Measurements from ENCODE around the gene VPS52.
"Not testable (repeated sequence)": the region's sequence is repeated elsewhere in the genome, so short reads cannot be mapped to it uniquely, and the experiment has no call there.

Gene VPS52

GRCh38 chr6:33277663-33278391, 6.2 kb upstream of the VPS52 start:
- Histone ChIP-seq H3K4me3 (peak overlapping the region; percentile 84), H3K27ac (peak overlapping the region; percentile 83 to 93)
- no peak for TF ChIP-seq CTCF (IDR thresholded peaks at IDR 0.05)
- no peak for DNase-seq (ENCODE audit: low spot score)

DNA sequence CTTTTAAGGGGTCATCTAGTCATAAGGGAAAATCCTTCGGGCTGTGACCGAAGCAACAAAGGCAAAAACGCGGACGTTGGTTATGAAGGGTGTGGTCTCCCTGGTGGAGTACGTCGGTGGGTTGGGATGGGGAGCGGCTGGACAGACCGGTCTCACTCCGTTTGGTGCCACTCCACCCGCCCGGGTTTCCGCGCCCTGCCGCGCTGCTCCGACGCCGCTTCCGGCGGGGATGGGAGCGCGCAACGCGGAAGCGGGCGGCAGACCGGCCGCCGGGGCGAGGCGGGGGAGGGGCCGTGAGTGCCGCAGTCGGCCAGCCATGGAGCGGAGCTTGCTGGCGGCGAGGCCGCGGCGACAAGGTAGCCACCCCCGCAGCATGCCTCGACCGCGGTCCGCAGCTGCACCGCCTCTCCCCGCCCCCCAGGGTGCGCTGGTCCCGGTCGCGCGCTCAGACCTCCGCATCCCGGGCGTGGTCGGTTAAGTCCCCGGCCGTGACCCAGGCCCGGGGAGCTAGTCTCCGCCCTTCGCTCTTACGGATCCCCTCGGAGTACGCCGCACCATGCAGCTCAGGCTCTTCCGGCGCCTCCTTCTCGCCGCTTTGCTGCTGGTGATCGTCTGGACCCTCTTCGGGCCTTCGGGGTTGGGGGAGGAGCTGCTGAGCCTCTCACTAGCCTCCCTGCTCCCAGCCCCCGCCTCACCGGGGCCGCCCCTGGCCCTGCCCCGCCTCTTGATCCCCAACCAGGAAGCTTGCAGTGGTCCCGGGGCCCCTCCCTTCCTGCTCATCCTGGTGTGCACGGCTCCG, 5.4 kb upstream of the VPS52 start, which contains the start of gene B3GALT4:
TSS of gene B3GALT4 (plus strand) at position 260 of the 799 bp plus-strand sequence. CDS start at position 557, 297 bp downstream.
- Histone ChIP-seq H3K27ac (peak within 1 kb of the TSS; percentile 83 to 93), H3K4me3 (peak within 1 kb of the TSS; percentile 84)
- peak; percentile 26 for TF ChIP-seq CTCF (IDR thresholded peaks at IDR 0.05)
- DNase-seq (ENCODE audit: low spot score), result peak; percentile 83

DNA sequence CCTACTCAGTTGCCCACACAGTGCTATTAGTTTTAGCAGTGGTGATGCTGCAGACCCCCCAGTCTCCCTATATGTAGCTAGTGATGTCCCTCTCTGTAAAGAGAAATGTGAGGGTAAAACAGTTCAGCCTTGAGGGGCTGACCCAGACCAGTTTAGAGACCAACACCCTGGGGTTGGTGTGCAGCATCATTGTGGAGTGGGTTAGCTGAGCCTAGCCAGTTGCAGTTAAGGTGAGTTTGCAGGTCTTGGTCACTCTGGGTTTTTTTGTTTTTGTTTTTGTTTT, 4.8 kb upstream of the VPS52 start:
- DNase-seq (ENCODE audit: low spot score), result no peak
- TF ChIP-seq CTCF (IDR thresholded peaks at IDR 0.05), result no peak
- Histone ChIP-seq H3K4me3 (peak overlapping the region; percentile 84), H3K27ac (peak overlapping the region; percentile 83 to 93)

- Histone ChIP-seq H3K4me3 (peak overlapping the region; percentile 84), H3K27ac (peak overlapping the region; percentile 83 to 93)
- not testable (repeated sequence) for DNase-seq (ENCODE audit: low spot score)
Measured at GRCh38 chr6:33275795-33276580, 4.3 kb upstream of the VPS52 start.

GRCh38 chr6:33273924-33274902, 2.5 kb upstream of the VPS52 start:
- Histone ChIP-seq H3K4me3 (peak overlapping the region; percentile 90), H3K27ac (no peak overlapping the region)
- no peak for DNase-seq (ENCODE audit: low spot score)
- TF ChIP-seq CTCF (IDR thresholded peaks at IDR 0.05), result no peak

DNA sequence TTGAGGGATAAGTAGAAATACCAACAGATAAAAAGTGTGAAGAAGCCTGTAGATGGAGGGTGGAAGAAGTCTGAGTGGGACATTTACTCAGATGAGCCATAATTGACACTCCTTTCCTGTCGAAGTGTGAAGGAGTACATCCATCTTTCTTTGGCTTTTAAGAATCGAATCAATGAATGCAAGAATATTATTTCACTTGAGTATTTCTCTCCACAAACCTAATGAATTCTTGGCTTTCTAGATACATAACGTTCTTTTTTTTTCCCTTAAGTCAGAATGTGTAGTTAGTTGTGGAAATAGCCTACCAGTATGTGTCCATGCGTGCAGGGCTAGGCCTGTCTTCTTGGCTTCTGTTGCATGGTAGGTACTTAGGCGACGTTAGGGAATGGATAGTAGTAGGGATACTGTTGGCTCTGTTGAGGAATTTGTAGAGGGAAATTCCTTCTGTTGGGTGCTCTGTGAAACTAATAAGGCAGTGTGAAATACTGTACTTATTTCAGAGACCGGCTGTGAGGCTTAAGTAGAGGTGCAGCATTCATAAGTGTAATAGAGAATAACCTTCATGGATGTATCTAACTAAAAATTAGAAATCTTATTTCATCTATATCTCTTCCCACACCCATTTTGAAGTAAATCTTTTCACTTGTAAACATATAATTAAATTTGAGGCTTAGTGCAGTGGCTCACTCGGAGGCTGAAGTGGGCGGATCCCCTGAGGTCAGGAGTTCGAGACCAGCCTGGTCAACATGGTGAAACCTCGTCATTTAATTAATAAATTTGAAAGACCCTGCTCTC, 1.6 kb upstream of the VPS52 start:
- Histone ChIP-seq H3K4me3 (peak overlapping the region; percentile 90), H3K27ac (no peak overlapping the region)
- no peak for DNase-seq (ENCODE audit: low spot score)
- no peak for TF ChIP-seq CTCF (IDR thresholded peaks at IDR 0.05)

Measured in coronary artery (tissue), 2 donors.